GM23248 (cell line): Measurements from ENCODE around the gene MTCP1.

ENCODE experiments used
- EZH2 ChIP-seq: fragments of 200-600 bp; sonication (generic); IDR thresholded peaks from 2 replicates; pipeline ENCODE4 v1.6.1; 2018; ENCODE audit warnings: antibody characterized with exemption, mild to moderate bottlenecking; ENCODE audit not compliant: insufficient read depth, poor library complexity, severe bottlenecking
- EZH2phosphoT487 ChIP-seq: fragments of 200-600 bp; sonication (generic); IDR thresholded peaks from 2 replicates; pipeline ENCODE4 v1.6.1; 2018; ENCODE audit warnings: antibody characterized with exemption, moderate library complexity, mild to moderate bottlenecking, low read depth; ENCODE audit not compliant: insufficient read depth

DNA sequence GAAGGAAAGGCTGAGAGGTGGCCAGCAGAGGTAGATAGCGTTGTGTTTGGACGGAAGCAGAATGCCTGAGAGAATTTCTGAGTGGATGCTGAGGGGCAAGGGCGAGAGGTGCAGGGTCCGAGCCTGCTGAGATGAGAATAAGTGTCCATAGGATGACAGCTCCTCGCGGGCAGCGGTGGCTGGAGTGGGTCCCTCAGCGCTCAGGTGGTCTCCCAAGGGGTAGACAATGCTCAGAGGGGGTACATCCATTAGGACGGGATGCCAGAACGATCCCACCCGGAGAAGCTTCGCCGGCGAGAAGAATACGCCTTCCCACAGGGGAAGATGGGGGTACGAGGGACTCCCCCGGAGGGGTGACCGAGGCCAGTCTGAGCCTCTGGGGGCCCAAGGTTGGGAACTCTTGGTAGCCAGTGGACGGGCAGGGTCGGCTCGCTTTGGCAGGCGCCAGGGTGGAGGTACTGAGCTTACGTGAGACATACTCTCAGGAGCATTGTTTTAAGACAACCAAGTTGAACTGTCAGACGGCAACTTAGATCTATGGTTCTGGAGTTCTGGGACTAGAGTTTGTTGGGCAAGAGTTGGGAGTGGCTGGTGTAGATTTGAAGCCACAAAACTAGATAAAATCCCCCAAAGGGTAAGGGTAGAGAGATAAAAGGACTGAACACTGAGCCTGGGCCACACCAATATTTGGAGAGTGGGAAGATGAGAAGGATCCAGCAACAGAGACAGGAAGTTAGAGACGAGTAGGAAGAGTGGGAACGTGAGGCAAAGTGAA lies 16.2 kb upstream of the MTCP1 start:
- TF ChIP-seq EZH2phosphoT487 = no peak
- no peak for TF ChIP-seq EZH2
